Activated naive CD4-positive, alpha-beta T cell treated with anti-CD3 and anti-CD28 coated beads, Interleukin-2, amount 50 U/mL, for 72 hours (primary cell): Measurements from ENCODE around the gene RNF150. TPM values are rescaled to one million over a fixed set of nuclear protein-coding genes. Genes with fewer than 3 reads are reported as not detected.
"Not testable (repeated sequence)": the region's sequence is repeated elsewhere in the genome, so short reads cannot be mapped to it uniquely, and the experiment has no call there.

Experiments used
- ATAC-seq, 2 donors: fragments of 150-1000 bp; cut with Tn5 transposase; 2 replicates each; pipeline ENCODE4 v1.10.0; 2021; ENCODE audit warnings: mild to moderate bottlenecking in 2 of 2, moderate library complexity in 2 of 2
- DNase-seq, 2 donors: peaks; one replicate each; pipeline ENCODE4 v3.0.0; 2021 to 2022; ENCODE audit warnings: low spot score in 2 of 2
- H3K27ac Mint-ChIP-seq, 2 donors: one replicate each; pipeline ENCODE4 v1.8.0; 2022; ENCODE audit warnings: mild to moderate bottlenecking in 2 of 2, mixed read lengths in 2 of 2
- H3K36me3 Mint-ChIP-seq, 2 donors: one replicate each; pipeline ENCODE4 v1.8.0; 2022; ENCODE audit warnings: mixed read lengths in 2 of 2
- H3K9me3 Mint-ChIP-seq, 2 donors: one replicate each; pipeline ENCODE4 v1.8.0; 2022; ENCODE audit warnings: mixed read lengths in 2 of 2
- total RNA-seq, 2 donors: library from RNA; stranded (reverse); gene quantifications; one replicate each; pipeline ENCODE4 v1.2.3, GENCODE V29; 2022

RNF150 gene
- total RNA-seq, 2 donors from 2014 or later = 0.08 TPM; not detected in 1

- Mint-ChIP-seq H3K27ac (no peak overlapping the region), H3K9me3 (peaks cover 0 to 1% of the 10 kb centered on the region in 2 donors), H3K36me3 (no peaks in the 10 kb centered on the region)
- DNase-seq (no peak), ATAC-seq (no peak)
Measured at GRCh38 chr4:140819610-140820009, 313.7 kb downstream of the RNF150 start.

DNA sequence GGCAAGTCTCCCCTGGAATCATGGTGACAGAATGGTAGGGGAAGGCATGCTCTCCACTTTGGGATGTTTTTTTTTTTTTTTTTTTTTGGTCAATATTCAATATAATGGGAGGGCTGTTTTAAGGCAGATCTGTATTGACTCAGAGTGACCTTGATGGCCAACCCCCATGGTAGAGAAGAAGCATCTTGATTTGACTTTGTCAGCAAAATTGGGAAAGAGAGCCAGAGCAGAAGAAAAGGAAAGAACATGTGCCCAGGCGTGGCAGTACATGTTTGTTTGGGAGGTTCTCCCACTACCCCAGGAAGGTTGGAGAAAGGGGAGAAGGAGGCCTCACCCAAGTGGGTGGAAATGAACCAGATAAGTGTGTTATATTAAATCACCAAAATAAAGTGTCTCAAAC, 314.8 kb downstream of the RNF150 start:
- no peak for ATAC-seq
- no peak for DNase-seq
- Mint-ChIP-seq H3K36me3 (no peaks in the 10 kb centered on the region), H3K27ac (no peak overlapping the region), H3K9me3 (no peaks in the 10 kb centered on the region)

GRCh38 chr4:140816806-140817510, 316.3 kb downstream of the RNF150 start:
- no peak for DNase-seq
- H3K9me3 Mint-ChIP-seq = no peaks in the 10 kb centered on the region
- no peak overlapping the region for H3K27ac Mint-ChIP-seq
- H3K36me3 Mint-ChIP-seq = no peaks in the 10 kb centered on the region
- ATAC-seq = no peak

DNA sequence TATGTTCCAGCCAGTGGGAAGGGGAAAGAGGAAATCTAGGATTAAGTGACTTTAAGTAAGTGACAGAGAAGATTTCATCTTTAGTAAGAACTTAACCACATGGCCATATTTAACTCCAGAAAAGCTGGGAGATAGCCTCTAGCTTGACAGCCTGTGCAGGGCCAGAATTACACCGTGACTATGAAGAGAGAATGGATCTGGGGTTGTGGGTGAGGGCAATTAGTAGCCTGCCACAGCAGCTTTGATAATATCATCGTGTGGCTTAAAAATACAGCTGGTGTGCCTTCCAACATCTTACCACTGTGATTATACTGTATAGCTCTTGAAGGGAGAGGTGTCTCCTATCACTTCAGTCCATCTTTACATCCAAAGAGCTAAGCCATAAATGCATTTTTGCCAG, 319.5 kb downstream of the RNF150 start:
- DNase-seq (no peak), ATAC-seq (no peak)
- H3K9me3 Mint-ChIP-seq = peaks cover 0 to 4% of the 10 kb centered on the region in 2 donors
- no peaks in the 10 kb centered on the region for H3K36me3 Mint-ChIP-seq
- H3K27ac Mint-ChIP-seq = no peak overlapping the region

DNA sequence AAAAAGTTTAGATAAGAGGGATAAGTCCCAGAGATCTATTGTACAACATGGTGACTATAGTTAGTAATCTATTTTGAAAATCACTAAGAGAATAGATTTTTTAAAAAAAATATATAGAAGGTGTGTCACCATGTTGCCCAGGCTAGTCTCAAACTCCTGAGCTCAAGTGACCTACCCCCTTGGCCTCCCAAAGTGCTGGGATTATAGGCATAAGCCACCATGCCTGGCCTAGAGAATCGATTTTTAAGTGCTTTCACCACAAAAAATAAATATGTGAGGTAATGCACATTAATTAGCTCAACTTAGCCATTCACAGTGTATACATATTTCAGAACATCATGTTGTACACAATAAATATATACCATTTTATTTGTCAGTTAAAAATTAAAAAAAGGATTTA, 320.4 kb downstream of the RNF150 start:
- Mint-ChIP-seq H3K36me3 (no peaks in the 10 kb centered on the region), H3K27ac (no peak overlapping the region), H3K9me3 (peaks cover 0 to 4% of the 10 kb centered on the region in 2 donors)
- ATAC-seq (no peak), DNase-seq (no peak)

DNA sequence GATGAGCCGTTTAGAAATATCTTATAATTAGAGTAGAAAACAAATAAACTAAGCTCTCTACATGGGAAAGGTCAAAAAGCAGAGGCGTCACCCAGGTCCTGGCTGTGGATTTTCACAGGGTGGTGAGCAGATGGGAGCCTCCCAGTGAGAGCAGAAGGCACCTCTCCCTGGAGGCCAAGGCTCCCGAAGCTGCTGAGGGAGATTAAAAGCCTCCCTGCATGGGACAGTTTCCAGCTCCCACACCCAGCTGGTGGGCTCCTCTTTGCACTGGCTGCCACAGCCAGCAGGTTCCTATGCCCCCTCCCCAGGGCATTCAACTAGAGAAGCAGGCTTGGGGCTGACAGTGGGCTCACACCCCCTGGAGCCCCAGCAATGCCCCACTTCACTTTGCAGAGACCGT, 321.8 kb downstream of the RNF150 start:
- DNase-seq (no peak), ATAC-seq (no peak)
- H3K27ac Mint-ChIP-seq = no peak overlapping the region
- no peaks in the 10 kb centered on the region for H3K36me3 Mint-ChIP-seq
- peaks cover 0 to 4% of the 10 kb centered on the region in 2 donors for H3K9me3 Mint-ChIP-seq

- H3K27ac Mint-ChIP-seq, DNase-seq, ATAC-seq, H3K36me3 Mint-ChIP-seq, H3K9me3 Mint-ChIP-seq: not testable (repeated sequence)
Measured at GRCh38 chr4:140810591-140811169, 322.6 kb downstream of the RNF150 start.

Other genes with a start within 250 kb of the RNF150 start
- 10 to 100 TPM; 53.0 to 54.2 TPM for gene ZNF330, start 87.4 kb upstream of the RNF150 start, total RNA-seq